GM21576 (cell line): ENCODE measurements around the gene SNTG2.
A peak's percentile ranks its signal among the peaks of the same experiment; 100 is the strongest.

ENCODE experiments used
- ATAC-seq: cut with Tn5 transposase; IDR thresholded peaks from one replicate; pipeline ENCODE4 v1.9.1; 2021; ENCODE audit warnings: mild to moderate bottlenecking, moderate library complexity; ENCODE audit not compliant: unreplicated experiment

The SNTG2 gene

DNA sequence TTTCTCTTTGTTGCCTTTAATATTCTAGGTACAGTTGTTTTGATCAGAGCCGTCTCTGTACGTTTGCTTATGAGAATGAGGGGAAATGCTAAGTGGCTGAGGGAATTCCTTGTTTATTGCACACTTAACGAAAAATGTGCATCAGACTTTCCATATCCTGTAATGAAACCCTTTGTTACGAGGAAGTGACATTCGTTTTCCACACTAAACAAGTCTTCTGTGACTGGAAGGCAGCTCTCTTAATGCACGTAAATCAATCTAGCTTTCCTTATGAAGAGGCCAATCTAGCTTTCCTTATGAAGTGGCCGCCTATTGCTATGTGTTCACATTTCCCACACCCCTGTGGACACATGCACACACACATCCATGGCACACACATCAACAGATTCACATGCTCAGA lies 186.2 kb downstream of the SNTG2 start:
- ATAC-seq = no peak

DNA sequence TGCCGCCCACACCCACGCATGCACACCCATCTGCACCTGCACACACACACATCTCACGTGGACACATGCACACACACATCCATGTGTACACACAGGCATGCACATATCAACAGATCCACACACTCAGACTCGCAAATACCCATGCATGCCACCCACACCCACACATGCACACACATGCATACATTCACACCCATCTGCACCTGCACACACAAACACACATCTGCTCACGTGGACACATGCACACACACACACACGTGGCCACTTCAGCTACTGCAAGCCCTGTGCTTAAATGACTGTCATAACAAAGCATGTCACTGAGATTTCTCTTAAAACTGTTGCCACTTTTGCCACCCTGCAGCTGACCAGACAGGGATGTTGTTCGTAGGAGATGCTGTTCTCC lies 186.6 kb downstream of the SNTG2 start:
- ATAC-seq = no peak

DNA sequence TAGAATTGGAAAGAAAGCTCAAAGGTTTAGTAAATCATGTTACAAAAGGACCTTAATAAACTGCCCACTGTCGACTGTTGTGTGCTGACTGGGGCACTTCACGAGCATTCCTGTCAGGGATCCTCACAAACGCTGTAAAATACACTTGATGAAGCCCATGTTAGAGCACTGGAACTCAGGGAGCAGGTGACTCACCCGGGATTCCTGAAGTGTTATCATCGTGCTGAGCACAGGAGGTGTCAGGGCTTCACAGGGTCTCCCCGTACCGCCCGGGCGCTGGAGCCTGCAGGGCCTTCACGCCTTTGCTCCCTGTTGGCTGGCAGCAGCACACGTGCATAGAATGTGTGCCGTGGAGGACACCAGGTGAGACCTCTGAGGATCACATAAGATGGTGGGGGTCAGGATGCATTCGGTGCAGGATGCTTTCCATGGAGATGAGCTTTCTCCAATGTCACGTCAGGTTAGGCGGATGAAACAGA lies 187.3 kb downstream of the SNTG2 start:
- no peak for ATAC-seq

DNA sequence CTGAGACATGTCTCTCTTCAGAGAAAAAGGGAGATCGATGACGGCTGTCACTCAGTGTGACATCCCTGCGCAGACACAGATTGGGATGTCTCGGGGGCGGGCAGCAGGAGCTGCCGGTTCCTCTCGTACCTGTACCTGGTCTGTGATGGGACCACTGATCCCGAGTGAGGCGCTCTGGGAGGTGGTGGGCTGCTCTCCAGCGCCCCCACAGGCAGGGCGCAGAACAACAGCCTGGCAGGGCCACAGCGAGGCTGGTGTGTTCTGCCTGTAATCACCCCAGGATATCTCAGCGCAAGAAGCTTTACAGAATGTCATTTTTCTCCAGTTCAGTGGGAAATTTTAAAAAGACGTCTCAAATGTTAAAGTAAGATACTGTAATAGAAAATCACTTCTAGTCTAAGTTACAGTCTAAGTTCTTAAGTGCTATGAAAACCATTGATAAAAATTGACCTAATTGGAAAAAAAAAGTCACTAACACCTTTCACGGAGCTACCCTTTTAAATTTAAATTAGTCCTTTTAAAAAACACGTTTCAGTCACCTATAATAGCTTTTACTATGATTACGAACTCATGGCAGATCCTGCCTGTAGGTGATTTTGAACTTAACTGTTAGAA lies 189.8 kb downstream of the SNTG2 start:
- peak; percentile 82 for ATAC-seq

GRCh38 chr2:1141079-1141478 lies 190.4 kb downstream of the SNTG2 start:
- no peak for ATAC-seq

DNA sequence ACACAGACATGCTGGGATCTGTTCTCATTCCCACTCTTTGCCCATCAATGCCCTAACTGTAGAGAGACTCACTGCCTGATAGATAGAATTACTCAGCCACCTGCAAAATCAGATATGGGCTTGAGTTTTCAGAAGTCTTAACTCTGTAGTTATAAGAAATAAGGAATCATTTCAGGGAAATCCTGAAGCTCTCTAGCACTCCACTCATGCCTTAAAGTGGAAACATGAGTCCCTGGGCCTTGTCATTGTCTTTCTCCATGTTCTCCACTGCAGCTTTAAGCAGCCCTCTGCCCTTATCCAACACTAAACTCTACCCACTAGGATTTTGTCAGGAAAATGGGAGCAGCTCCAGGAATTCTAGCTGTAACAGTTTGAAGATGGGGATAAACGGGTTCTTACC lies 192.5 kb downstream of the SNTG2 start:
- no peak for ATAC-seq

GRCh38 chr2:1147873-1148612 lies 197.4 kb downstream of the SNTG2 start:
- ATAC-seq = no peak

- ATAC-seq = no peak
These were observed 200.3 kb downstream of the SNTG2 start for GRCh38 chr2:1150724-1151511.

- no peak for ATAC-seq
These were observed 201.7 kb downstream of the SNTG2 start for GRCh38 chr2:1152375-1152774.

DNA sequence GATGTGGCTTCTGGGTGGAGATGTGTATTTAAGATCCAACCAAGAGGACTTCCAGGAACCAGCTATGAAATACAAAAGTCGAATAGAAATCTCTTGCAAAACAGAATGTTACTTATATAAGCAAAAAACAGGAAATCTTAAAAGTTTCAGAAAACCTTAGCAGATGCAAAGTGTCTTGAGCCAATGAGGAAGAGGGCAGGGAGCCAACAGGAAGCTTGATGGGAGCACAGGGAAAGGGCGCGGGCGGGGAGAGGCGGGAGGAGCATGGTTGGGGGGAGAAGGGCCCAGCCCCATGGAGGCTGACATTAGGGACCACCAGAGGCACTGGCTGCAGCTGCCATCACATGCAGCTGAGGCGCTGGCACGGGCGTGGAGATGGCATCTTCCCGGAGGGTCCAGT lies 203.3 kb downstream of the SNTG2 start:
- ATAC-seq = no peak

DNA sequence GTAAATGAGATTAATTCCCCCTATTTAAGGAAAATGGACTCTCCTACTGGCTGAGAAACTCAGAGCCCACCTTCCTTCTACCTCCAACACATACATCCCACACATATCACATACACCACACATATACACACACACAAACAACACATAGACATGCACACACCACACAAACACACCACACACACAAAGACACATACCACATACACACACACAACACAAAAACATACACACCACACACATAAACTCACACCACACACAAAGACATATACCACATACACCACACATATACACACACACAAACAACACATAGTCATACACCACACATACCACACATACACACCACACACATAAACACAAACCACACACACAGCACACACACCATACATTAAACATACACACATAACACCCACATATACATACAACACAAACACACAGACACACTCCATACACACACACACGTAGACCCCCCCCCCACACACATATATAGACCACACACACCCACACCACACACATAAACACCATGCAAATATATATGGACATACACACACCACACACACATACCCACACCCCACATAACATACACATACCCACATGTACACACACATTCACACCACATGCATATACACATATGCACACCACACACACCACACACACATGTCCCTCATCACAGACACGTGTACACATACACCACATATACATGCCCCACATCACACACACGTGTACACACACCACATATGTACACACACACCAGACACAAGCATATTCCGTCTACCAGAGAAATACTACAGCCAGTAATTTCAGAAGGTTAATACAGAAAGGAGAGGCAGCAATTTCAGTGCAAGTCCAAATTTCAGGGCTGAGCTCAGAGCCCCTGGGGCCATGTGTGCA lies 204.3 kb downstream of the SNTG2 start:
- no peak for ATAC-seq

DNA sequence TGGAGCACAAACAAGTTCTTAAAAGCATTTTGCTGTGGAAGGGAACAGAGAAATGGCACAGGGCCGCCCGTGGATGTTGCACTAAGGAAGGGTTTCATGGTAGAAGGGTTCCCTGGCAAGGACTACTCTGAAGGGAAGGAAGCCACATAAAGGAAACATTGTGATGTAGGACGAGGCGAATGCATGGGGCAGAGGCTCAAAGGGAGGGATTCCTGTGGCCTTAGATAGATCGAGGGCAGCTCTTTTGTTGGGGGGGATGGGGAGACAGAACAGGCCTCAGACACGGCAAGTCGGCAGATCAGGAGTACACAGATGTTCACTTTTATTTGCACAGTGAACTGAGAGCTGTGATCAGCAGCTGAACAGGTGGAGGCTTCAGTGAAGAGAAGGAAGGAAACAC lies 205.4 kb downstream of the SNTG2 start:
- no peak for ATAC-seq

- no peak for ATAC-seq
These were observed 205.9 kb downstream of the SNTG2 start for GRCh38 chr2:1156531-1156930.

DNA sequence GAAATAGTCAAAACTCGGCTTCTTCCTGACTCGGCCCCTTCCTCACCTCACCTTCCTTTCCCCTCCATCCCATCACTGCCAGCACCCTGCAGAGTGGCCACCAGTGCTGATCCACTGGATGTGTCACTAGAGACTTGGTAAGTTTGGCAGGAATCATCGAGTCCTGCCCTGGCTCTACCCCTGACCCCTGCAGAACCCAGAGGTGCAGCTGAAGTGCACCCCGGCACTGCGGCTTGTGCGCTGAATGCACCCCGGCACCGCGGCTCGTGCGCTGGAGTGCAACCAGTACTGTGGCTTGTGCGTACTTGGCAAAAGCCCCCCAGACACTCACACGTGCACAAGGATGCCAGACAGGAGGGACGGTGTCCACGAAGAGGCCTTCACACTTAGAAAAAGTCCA lies 206.5 kb downstream of the SNTG2 start:
- ATAC-seq = no peak

DNA sequence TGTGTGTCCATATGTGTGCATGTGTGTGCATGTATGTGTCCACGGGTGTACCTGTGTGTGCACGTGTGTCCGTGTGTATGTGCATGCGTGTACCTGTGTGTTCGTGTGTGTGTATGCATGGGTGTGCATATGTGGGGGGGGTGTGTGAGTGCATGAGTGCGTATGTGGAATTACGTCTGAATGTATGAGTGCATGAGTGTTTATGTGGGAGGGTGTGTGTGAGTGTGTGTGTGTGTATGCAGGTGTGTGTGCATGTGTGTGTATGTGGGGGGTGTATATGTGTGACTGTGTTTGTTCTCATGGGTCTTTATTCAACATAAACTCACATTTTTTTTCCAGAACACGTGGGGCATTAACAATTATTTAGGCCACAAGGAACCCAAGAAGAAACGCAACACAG lies 208.4 kb downstream of the SNTG2 start:
- no peak for ATAC-seq

DNA sequence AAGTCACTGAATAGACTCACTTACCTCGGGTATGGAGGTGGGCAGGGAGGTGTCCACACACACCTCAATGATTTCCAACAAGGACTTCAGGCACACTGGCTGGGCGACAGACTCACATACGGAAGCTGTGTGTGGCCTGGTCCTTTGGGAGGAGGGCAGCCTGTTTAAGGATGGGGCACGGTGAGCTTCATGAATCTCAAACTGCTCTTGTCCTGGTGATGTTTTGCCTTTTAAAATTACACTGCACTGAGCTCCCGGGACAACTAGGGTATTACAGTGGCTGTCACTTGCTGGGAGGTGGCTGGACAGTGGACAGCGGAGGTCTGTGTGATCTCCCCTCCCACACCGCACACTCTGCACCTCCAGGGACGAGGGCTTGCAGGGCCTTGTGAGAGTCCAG lies 211.6 kb downstream of the SNTG2 start:
- no peak for ATAC-seq

DNA sequence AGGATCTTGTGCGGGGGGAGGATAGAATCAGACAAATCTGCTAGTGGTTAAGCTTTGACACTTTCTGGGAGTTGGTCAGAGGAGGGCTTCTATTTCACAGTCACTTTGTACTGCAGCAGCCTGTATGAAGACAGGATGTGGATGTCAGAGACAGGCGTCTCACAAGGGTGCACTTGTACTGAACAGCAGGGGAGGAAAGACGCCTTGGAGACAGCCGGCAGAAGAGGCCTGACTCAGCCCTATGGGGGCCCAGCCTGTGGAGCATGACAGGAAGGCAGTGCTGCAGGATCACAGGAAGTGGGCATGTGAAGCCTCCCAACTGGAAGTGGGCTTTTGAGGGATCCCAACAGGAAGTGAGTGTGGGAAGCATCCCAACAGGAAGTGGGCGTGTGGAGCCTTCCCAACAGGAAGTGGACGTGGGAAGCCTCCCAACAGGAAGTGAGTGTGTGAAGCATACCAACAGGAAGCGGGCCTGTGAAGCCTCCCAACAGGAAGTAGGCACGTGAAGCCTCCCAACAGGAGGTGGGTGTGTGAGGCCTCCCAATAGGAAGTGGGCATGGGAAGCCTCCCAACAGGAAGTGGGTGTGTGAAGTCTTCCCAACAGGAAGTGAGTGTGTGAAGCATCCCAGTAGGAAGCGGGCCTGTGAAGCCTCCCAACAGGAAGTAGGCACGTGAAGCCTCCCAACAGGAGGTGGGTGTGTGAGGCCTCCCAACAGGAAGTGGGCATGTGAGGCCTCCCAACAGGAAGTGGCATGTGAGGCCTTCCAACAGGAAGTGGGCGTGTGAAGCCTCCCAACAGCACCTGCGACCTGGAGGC lies 212.3 kb downstream of the SNTG2 start:
- ATAC-seq = no peak

DNA sequence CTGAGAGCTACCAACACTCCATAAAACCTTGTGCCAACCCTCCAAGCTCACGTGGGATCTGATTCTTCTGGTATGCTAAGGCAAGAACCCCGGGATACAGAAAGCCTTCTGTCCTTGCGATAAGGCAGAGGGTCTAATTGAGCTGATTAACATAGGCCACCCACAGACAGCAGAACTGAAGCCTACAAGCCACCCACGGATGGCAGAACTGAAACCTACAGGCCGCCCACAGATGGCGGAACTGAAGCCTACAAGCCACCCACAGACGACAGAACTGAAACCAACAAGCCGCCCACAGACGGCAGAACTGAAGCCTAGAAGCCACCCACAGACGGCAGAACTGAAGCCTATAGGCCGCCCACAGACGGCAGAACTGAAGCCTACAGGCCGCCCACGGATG lies 216.3 kb downstream of the SNTG2 start:
- ATAC-seq = no peak

- ATAC-seq = no peak
These were observed 218.2 kb downstream of the SNTG2 start for GRCh38 chr2:1168846-1169245.

GRCh38 chr2:1169291-1169949 lies 218.8 kb downstream of the SNTG2 start:
- no peak for ATAC-seq
